Thoracic aorta endothelial cell (primary cell): ENCODE measurements around the gene PIK3R4. TPM values are rescaled to one million over a fixed set of nuclear protein-coding genes. Genes with fewer than 3 reads are reported as not detected.

Experiments used
- total RNA-seq: library from RNA; depleted of rRNA; stranded (reverse); fragments of >200 nt; gene quantifications from 2 replicates; pipeline ENCODE4 v1.2.3, GENCODE V29; 2012

The PIK3R4 gene
- 44.4 and 48.5 TPM in 2 replicates for total RNA-seq

GRCh38 chr3:130746246-130747039 lies at the start of gene PIK3R4:
Gene PIK3R4 (minus strand): TSS chr3:130746829. CDS start chr3:130745218, 1,611 bp downstream.

Other genes with a start within 250 kb of the PIK3R4 start
- not detected in 2 replicates for gene COL6A6, start 229.7 kb downstream of the PIK3R4 start, total RNA-seq
- gene ATP2C1, start 147.3 kb upstream of the PIK3R4 start, total RNA-seq, result 94.6 and 96.8 TPM in 2 replicates